SU-DHL-6 (cell line): ENCODE data around the gene PI4KA.

Source experiments
- H2AFZ ChIP-seq: fragments of 200-600 bp; sonication (generic); 2 replicates; pipeline ENCODE4 v1.6.1; 2014; ENCODE audit warnings: low read depth, mild to moderate bottlenecking, moderate library complexity, mixed read lengths, antibody characterized with exemption, low read length; ENCODE audit not compliant: severe bottlenecking
- H3F3A ChIP-seq: fragments of 200-600 bp; shearing (Covaris generic); 2 replicates; pipeline ENCODE4 v1.6.0; 2016; ENCODE audit warnings: antibody characterized with exemption, mild to moderate bottlenecking; ENCODE audit not compliant: insufficient read depth
- H3K27ac ChIP-seq: fragments of 200-600 bp; sonication (generic); 2 replicates; pipeline ENCODE4 v1.5.1; 2016; ENCODE audit warnings: low read depth, mild to moderate bottlenecking, low read length, moderate library complexity, mixed read lengths
- H3K27me3 ChIP-seq: fragments of 200-600 bp; sonication (generic), shearing (Covaris generic); 2 replicates; pipeline ENCODE4 v1.6.0; 2014; ENCODE audit warnings: mild to moderate bottlenecking, low read length
- H3K36me3 ChIP-seq: fragments of 200-600 bp; sonication (generic); 2 replicates; pipeline ENCODE4 v1.6.1; 2014; ENCODE audit warnings: mild to moderate bottlenecking, low read length, mixed read lengths
- H3K4me2 ChIP-seq: fragments of 300-600, 200-600 bp; shearing (Covaris generic), sonication (generic); 2 replicates; pipeline ENCODE4 v1.6.0; 2014; ENCODE audit warnings: low read length, low read depth, mild to moderate bottlenecking; ENCODE audit not compliant: poor library complexity, severe bottlenecking
- H3K4me3 ChIP-seq: fragments of 200-600 bp; sonication (generic); 2 replicates; pipeline ENCODE4 v1.5.1; 2014; ENCODE audit warnings: antibody characterized with exemption, low read length, mild to moderate bottlenecking, mixed read lengths; ENCODE audit not compliant: insufficient read depth, poor library complexity, severe bottlenecking
- H3K79me2 ChIP-seq: fragments of 200-600 bp; sonication (generic); 2 replicates; pipeline ENCODE4 v1.6.1; 2014; ENCODE audit warnings: mild to moderate bottlenecking, low read length, moderate library complexity; ENCODE audit not compliant: insufficient read depth
- H3K9ac ChIP-seq: fragments of 200-600 bp; sonication (generic); 2 replicates; pipeline ENCODE4 v1.7.0; 2014; ENCODE audit warnings: mild to moderate bottlenecking, low read length
- H3K9me2 ChIP-seq: fragments of 200-600 bp; sonication (generic); replicated peaks from 2 replicates; pipeline ENCODE4 v1.6.1; 2014; ENCODE audit warnings: low read length; ENCODE audit not compliant: insufficient read depth
- H3K9me3 ChIP-seq: fragments of 200-600 bp; sonication (generic); 2 replicates; pipeline ENCODE4 v1.6.1; 2014; ENCODE audit warnings: low read length, mixed read lengths; ENCODE audit not compliant: insufficient read depth
- H4K20me1 ChIP-seq: fragments of 200-600 bp; sonication (generic); 2 replicates; pipeline ENCODE4 v1.6.1; 2014; ENCODE audit warnings: low read depth, mild to moderate bottlenecking, antibody characterized with exemption, low read length, moderate library complexity, mixed read lengths
- EZH2phosphoT487 ChIP-seq: fragments of 200-600 bp; sonication (generic), shearing (Covaris generic); conservative IDR thresholded peaks from 2 replicates; pipeline ENCODE4 v1.6.1; 2018; ENCODE audit warnings: mild to moderate bottlenecking, antibody characterized with exemption, low read length, moderate library complexity, mixed read lengths
- TF ChIP-seq, protein P1 (sequence below): fragments of 200-600 bp; sonication (generic); IDR thresholded peaks from one replicate; pipeline ENCODE4 v1.5.1; 2017; ENCODE audit warnings: antibody characterized with exemption, mild to moderate bottlenecking, low read length, moderate library complexity; ENCODE audit not compliant: insufficient read depth, poor library complexity, severe bottlenecking

Gene PI4KA

DNA sequence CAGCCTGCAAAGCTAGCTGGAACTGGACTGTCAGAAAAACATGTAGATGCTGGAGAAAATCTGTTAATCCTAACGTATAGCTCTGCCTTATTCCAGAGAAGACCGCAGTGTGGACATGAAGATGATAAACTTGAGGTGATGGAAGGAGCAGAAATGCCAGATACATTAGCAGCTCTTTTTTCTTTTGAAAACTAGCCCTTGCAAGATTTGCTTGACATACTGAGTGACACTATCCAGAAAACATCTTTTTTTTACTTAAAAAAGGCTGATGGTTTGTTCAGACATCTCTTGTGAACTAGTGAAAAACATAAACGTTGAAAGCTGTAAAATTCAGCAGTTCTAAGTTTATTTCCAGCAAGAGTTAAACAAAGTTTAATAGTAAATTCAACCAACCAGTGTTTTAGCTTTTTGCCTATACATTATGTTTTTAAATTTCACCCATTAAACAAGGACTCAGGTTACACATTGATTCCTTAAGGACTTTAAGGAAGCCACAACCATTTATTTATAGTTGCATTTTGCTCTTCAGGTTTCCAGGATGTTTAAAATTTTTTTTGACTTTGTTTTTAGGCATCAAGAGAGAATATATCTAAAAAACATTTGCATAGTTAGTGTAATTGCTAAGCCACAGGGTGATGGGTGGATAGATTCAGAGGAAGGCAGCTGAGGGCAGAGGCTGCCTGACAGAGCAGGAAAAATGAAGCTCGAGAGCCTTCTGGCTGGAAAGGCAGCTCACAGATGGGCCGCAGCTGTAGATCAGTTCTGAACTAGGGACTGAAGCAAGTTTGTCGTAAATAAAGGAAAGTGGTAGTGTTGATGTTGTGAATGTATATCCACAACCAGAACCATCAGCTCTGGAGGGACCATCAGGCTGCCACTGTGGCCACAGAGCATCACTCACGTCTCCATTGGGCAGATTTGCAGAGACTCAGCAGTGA, 9.7 kb upstream of the PI4KA start:
- Histone ChIP-seq H2AFZ (no peak overlapping the region), H3K4me3 (no peak overlapping the region), H3K9ac (no peak overlapping the region)

GRCh38 chr22:20867179-20868024, 8.8 kb upstream of the PI4KA start:
- Histone ChIP-seq H3K4me2 (no peak overlapping the region), H3K27ac (no peak overlapping the region), H3K4me3 (no peak overlapping the region), H3K79me2 (no peaks in the 10 kb centered on the region), H2AFZ (no peak overlapping the region), H3K9me2 (no peaks in the 10 kb centered on the region), H3K27me3 (no peaks in the 10 kb centered on the region), H3K9ac (no peak overlapping the region), H3K9me3 (no peaks in the 10 kb centered on the region), H3F3A (no peaks in the 10 kb centered on the region), H4K20me1 (no peaks in the 10 kb centered on the region), H3K36me3 (no peaks in the 10 kb centered on the region)
- TF ChIP-seq, protein P1, sequence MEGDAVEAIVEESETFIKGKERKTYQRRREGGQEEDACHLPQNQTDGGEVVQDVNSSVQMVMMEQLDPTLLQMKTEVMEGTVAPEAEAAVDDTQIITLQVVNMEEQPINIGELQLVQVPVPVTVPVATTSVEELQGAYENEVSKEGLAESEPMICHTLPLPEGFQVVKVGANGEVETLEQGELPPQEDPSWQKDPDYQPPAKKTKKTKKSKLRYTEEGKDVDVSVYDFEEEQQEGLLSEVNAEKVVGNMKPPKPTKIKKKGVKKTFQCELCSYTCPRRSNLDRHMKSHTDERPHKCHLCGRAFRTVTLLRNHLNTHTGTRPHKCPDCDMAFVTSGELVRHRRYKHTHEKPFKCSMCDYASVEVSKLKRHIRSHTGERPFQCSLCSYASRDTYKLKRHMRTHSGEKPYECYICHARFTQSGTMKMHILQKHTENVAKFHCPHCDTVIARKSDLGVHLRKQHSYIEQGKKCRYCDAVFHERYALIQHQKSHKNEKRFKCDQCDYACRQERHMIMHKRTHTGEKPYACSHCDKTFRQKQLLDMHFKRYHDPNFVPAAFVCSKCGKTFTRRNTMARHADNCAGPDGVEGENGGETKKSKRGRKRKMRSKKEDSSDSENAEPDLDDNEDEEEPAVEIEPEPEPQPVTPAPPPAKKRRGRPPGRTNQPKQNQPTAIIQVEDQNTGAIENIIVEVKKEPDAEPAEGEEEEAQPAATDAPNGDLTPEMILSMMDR, result no peak
- no peak for TF ChIP-seq EZH2phosphoT487

More for the DNA sequence above, 9.7 kb upstream of the PI4KA start:
- H3K4me2 ChIP-seq, result no peak overlapping the region
- TF ChIP-seq, protein P1, result no peak
- no peak for TF ChIP-seq EZH2phosphoT487
- H3K27ac ChIP-seq, result no peak overlapping the region
- H3F3A ChIP-seq, result no peaks in the 10 kb centered on the region
- no peaks in the 10 kb centered on the region for H3K27me3 ChIP-seq
- no peaks in the 10 kb centered on the region for H3K36me3 ChIP-seq
- H3K9me3 ChIP-seq, result no peaks in the 10 kb centered on the region
- H3K79me2 ChIP-seq, result no peaks in the 10 kb centered on the region
- H3K9me2 ChIP-seq, result no peaks in the 10 kb centered on the region
- no peaks in the 10 kb centered on the region for H4K20me1 ChIP-seq

GRCh38 chr22:20866736-20867135, 8.1 kb upstream of the PI4KA start:
- no peaks in the 10 kb centered on the region for H3K9me3 ChIP-seq
- H3K9me2 ChIP-seq, result no peaks in the 10 kb centered on the region
- H3K9ac ChIP-seq, result no peak overlapping the region
- no peak overlapping the region for H3K27ac ChIP-seq
- H3K27me3 ChIP-seq, result no peaks in the 10 kb centered on the region
- H3K79me2 ChIP-seq, result no peaks in the 10 kb centered on the region
- H3K4me2 ChIP-seq, result no peak overlapping the region
- H3F3A ChIP-seq, result no peaks in the 10 kb centered on the region
- H3K36me3 ChIP-seq, result no peaks in the 10 kb centered on the region
- no peak overlapping the region for H2AFZ ChIP-seq
- H3K4me3 ChIP-seq, result no peak overlapping the region
- H4K20me1 ChIP-seq, result no peaks in the 10 kb centered on the region
- no peak for TF ChIP-seq EZH2phosphoT487
